ENCODE results near the gene FMNL3.
"Not testable (repeated sequence)": the region's sequence is repeated elsewhere in the genome, so short reads cannot be mapped to it uniquely, and the experiment has no call there.

The FMNL3 gene

GRCh38 chr12:49707128-49707811, at the start of gene FMNL3:
Gene FMNL3 (minus strand): TSS chr12:49707405. CDS start chr12:49707180, 225 bp downstream.
- peak; percentile 95 for DNase-seq (ENCODE audit: low spot score)

- no peak for DNase-seq (ENCODE audit: low spot score)
Measured at GRCh38 chr12:49750996-49751393, 43.8 kb upstream of the FMNL3 start.

- DNase-seq (ENCODE audit: low spot score), result no peak
Measured at GRCh38 chr12:49750027-49750995, 43.1 kb upstream of the FMNL3 start.

GRCh38 chr12:49748800-49749199, 41.6 kb upstream of the FMNL3 start:
- DNase-seq (ENCODE audit: low spot score), result no peak

GRCh38 chr12:49748306-49748705, 41.1 kb upstream of the FMNL3 start:
- no peak for DNase-seq (ENCODE audit: low spot score)

GRCh38 chr12:49744363-49744885, 37.2 kb upstream of the FMNL3 start:
- DNase-seq (ENCODE audit: low spot score), result no peak

- no peak for DNase-seq (ENCODE audit: low spot score)
Measured at GRCh38 chr12:49741882-49742620, 34.8 kb upstream of the FMNL3 start.

GRCh38 chr12:49740930-49741881, 34.0 kb upstream of the FMNL3 start, which contains the start of gene TMBIM6:
Gene TMBIM6 (plus strand): TSS chr12:49741557. CDS start chr12:49752494, 10,937 bp downstream.
- peak; percentile 82 for DNase-seq (ENCODE audit: low spot score)

GRCh38 chr12:49740277-49740676, 33.1 kb upstream of the FMNL3 start:
- DNase-seq (ENCODE audit: low spot score), result not testable (repeated sequence)

- not testable (repeated sequence) for DNase-seq (ENCODE audit: low spot score)
Measured at GRCh38 chr12:49738721-49739120, 31.5 kb upstream of the FMNL3 start.

GRCh38 chr12:49734900-49735299, 27.7 kb upstream of the FMNL3 start:
- DNase-seq (ENCODE audit: low spot score), result not testable (repeated sequence)

GRCh38 chr12:49733219-49734017, 26.2 kb upstream of the FMNL3 start:
- no peak for DNase-seq (ENCODE audit: low spot score)

- DNase-seq (ENCODE audit: low spot score), result no peak
Measured at GRCh38 chr12:49730568-49731101, 23.4 kb upstream of the FMNL3 start.

- no peak for DNase-seq (ENCODE audit: low spot score)
Measured at GRCh38 chr12:49730050-49730449, 22.8 kb upstream of the FMNL3 start.

GRCh38 chr12:49728446-49728845, 21.2 kb upstream of the FMNL3 start:
- no peak for DNase-seq (ENCODE audit: low spot score)

- DNase-seq (ENCODE audit: low spot score), result not testable (repeated sequence)
Measured at GRCh38 chr12:49721355-49721754, 14.2 kb upstream of the FMNL3 start.

GRCh38 chr12:49720214-49720613, 13.0 kb upstream of the FMNL3 start:
- no peak for DNase-seq (ENCODE audit: low spot score)

GRCh38 chr12:49717800-49718199, 10.6 kb upstream of the FMNL3 start:
- not testable (repeated sequence) for DNase-seq (ENCODE audit: low spot score)

GRCh38 chr12:49716553-49716952, 9.3 kb upstream of the FMNL3 start:
- no peak for DNase-seq (ENCODE audit: low spot score)

GRCh38 chr12:49713952-49714351, 6.7 kb upstream of the FMNL3 start:
- not testable (repeated sequence) for DNase-seq (ENCODE audit: low spot score)

Measured in HuH-7.5 (cell line).